IPS DF 4.7 (cell line): ENCODE measurements around the gene NUDT1.

ENCODE experiments used
- DNase-seq: peaks from one replicate; pipeline ENCODE4 v3.0.0-alpha.2; 2013; ENCODE audit warnings: low spot score; ENCODE audit errors: extremely low read depth

Gene NUDT1

GRCh38 chr7:2224491-2224928 is 17.5 kb upstream of the NUDT1 start:
- DNase-seq = no peak

DNA sequence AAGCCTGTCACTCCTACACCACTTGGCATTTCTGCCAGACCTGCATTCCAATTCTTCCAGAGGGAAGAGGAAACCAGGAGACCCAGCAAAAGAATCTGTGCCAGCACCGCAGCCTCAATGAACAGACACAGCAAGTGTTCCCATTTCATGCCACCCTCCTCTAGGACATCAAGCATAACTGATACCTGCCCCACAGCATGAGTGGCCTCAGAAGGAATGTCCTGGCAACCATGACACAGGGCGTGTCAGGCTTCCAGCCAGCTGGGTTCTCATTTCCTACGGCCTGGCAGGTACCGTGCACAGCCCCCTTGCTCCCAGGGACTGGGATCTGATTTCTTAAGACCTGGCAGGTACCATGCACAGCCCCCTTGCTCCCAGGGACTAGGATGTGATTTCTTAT is 17.1 kb upstream of the NUDT1 start:
- no peak for DNase-seq

DNA sequence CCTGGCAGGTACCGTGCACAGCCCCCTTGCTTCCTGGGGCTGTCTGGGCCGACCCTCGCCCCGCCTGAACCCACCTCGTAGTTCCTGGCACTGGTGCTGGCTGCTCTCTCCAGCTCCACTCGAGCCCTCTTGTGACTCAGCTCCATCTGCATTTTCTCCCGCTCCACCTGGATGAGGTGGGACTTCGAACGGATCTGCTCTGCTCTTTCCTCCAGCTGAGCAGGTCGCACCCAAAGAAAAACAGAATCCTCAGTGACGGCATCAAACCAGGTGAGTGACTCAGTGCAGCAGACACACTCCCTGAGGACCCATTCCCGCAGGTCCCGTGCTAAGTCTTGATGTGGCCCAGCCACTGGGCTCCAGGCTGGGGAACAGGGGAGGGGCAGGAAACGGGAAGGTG is 16.7 kb upstream of the NUDT1 start:
- no peak for DNase-seq

DNA sequence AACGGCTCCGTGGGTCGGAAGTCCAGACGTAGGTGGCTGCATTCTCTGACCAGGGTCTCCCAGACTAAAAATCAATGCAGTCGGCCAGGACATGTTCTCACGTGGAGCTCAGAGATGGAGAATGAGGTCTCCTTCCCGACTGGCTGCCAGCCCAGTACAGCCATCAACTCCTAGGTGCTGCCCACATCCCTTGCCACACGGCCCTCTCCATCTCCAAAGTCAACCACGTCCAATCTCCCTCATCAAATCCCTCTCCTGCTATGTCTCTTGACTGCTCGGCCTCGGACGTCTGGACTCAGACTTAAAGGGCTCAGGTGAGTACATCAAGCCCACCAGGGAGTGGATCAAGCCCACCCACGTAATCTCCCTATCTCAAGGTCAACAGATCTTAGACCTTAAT is 16.2 kb upstream of the NUDT1 start:
- no peak for DNase-seq

DNA sequence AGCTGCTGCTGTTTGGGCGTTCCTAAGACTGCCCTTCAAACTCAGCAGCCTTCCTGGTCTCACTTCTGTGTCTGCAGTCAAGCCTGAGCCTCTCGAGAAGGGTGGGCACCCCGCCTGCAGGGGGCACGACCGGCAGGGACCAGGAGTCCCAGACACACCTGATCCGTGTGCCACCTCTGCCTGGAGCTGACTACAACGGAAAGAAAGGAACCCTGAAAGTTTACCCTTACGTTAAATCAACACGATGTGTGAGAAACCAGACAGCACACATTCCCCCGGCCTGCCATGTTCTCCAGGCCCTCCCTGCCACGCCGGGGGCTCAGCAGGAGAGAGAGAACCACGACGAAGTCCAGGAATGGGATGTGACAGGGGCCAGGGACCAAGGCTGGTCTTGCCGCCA is 14.3 kb upstream of the NUDT1 start:
- DNase-seq = no peak

DNA sequence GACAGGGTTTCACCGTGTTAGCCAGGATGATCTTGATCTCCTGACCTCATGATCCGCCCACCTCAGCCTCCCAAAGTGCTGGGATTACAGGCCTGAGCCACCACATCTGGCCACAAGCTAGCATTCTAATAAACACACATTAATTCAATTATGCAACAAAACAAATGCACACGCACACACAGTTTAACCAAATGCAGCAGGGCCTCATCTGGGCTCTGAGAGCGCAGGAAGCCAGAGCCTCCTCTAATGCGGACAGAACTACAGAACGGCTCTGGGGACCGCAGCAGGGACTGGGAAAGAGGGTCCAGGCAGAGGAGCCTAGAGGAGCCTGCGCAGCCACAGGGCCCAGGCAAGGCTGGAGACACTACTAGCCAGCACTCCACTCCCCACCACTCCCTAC is 13.1 kb upstream of the NUDT1 start:
- no peak for DNase-seq

- DNase-seq = no peak
These were observed 12.6 kb upstream of the NUDT1 start for GRCh38 chr7:2229467-2229866.

- no peak for DNase-seq
These were observed 11.8 kb upstream of the NUDT1 start for GRCh38 chr7:2230226-2230625.

DNA sequence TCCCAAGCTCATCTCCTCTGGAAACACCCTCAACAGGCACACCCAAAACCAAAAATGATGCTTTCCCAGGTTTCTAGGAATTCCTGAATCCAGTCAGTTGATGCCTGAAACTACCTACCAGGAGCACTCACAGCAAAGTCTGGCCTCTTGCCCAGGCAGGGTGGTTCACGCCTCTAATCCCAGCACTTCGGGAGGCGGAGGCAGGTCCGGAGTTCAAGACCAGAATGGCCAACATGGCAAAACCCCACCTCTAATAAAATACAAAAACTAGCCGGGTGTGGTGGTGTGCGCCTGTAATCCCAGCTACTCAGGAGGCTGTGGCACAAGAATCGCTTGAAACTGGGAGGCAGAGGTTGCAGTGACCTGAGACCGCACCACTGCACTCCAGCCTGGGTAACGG is 11.1 kb upstream of the NUDT1 start:
- no peak for DNase-seq

DNA sequence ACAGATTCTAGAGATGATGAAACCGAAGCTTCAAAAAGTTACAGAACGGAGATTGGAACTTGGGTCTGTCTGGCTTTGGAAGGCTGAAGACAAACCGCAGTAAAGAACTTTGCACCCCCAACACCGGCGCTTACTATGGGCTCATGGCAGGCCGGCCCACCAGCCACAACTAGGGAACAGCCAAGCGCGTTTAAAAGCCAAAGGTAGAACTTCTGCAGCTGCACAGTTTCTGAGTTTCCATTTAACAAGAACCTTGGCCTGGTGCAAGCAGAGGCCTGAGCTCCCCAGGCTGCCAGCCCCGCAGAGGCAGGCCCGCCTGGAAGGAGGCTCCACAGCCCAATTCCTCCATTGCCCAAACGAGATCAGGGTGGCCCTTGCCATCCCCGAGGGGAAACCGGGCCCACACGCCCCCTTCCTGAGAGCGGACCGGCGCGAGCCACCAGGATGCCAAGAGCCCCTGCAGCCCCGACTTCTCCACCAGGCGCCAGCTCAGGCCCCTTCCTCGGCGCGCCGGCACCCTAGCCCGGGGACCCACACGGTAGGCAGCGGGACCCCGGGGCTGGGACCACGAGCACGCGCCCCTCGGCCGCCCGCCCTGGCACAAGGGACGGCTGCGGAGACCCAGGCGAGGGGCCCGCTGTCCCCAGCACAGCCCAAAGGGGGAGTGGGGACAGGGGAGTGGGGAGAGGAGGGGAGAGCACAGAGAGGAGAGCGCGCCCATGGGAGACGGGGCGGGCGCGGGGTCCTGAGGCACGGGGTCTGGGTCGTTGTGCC is 9.8 kb upstream of the NUDT1 start:
- DNase-seq = no peak

- no peak for DNase-seq
These were observed 9.1 kb upstream of the NUDT1 start, which contains the start of gene MAD1L1 for GRCh38 chr7:2232766-2233520. Gene MAD1L1 (minus strand): TSS chr7:2232945. CDS start chr7:2230133, 2,812 bp downstream.

DNA sequence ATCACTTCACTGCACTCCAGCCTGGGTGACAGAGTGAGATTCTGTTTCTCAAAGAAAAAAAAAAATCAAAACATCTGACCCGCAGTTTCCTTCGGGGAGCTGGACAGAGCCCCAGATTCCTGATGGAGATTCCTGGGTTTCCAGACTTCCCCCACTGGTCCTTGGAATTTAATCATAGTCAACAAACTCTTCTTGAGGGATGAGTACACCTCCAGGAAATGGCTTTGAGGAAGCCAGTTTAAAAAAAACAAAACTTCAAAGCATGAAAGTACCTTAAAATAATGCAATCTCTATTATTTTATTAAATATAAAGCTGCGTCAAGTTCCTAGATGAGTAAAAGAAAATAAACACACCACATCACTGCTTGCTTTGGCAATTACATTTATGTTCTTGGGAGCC is 8.1 kb upstream of the NUDT1 start:
- no peak for DNase-seq

GRCh38 chr7:2237109-2237602 is 4.9 kb upstream of the NUDT1 start:
- DNase-seq = no peak

GRCh38 chr7:2239242-2239641 is 2.8 kb upstream of the NUDT1 start:
- DNase-seq = no peak

- DNase-seq = no peak
These were observed 759 bp downstream of the NUDT1 start for GRCh38 chr7:2242541-2243429.

GRCh38 chr7:2243458-2243857 is 1.4 kb downstream of the NUDT1 start:
- no peak for DNase-seq

GRCh38 chr7:2244404-2244995 is 2.5 kb downstream of the NUDT1 start:
- no peak for DNase-seq

GRCh38 chr7:2245883-2246675 is 4.1 kb downstream of the NUDT1 start:
- DNase-seq = no peak

DNA sequence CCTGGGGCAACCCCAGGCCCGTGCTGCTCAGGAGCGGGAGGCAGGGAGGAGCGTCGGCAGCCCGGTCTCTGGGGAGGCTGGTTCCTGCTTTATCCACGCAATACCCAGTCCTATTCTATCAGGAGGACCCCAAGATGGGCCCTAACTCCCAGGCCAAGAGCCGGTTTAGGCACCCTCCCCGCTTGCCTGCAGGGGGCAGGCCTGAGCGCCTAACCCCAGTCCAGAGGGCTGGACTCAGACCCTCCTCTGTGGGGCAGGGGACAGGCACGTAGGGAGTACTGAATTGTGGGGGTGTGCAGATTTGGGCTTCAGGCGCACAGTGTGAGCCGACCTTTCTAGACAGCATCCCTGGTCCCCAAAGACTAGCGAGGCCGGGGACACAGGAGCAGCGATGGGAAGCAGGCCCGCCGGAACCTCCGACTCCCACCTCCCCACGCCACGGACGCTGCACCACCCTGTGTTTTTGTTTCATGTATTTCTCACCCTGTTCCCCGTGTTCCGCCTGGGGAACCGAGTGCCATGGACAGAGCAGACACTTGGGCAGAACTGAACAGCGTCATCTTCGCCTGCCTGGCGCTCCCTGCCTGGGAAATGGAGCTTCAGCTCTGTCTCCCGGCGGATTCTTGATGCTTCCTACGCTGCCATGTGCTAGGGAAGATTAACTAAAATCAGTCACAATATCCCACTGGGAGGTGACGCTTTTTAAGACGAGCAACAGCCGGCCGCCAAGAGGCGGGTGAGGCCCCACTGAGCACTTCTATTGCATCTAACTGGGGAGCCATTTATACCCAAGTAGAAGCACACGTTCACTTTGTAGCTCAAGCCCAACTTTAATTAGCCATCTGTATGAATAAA is 5.3 kb downstream of the NUDT1 start:
- no peak for DNase-seq
